H1 (cell line): ENCODE data around the gene CHMP6. TPM values are rescaled to one million over a fixed set of nuclear protein-coding genes. Genes with fewer than 3 reads are reported as not detected.
A peak's percentile ranks its signal among the peaks of the same experiment; 100 is the strongest.

ENCODE experiments used
- CTCF ChIA-PET: fragments of 300-600 bp; sonication (Branson Sonifier 250); formaldehyde crosslinking; loops from one replicate; lab custom pipeline; 2021; ENCODE audit not compliant: partially characterized antibody; lab: Charles Lee
- POLR2A ChIA-PET: fragments of 300-600 bp; sonication (Branson Sonifier 250); formaldehyde crosslinking; loops from one replicate; lab custom pipeline; 2021; ENCODE audit warnings: inconsistent platforms; ENCODE audit not compliant: partially characterized antibody; lab: Charles Lee
- DNase-seq, 2 experiments: peaks; one replicate each; pipeline versions ENCODE4 v3.0.0 to v3.0.0-alpha.2; 2010 to 2022; ENCODE audit warnings: low spot score in 2 of 2, low read depth in 1 of 2, mixed read lengths in 1 of 2
- FAIRE-seq: peaks from 2 replicates; lab custom pipeline; 2011; peaks lifted over from hg19 to GRCh38; lab: Jason Lieb, UNC
- H2AFZ ChIP-seq: 2 replicates; pipeline ENCODE4 v1.8.1; 2012; ENCODE audit warnings: low read length, inconsistent platforms
- H2AK5ac ChIP-seq: 2 replicates; pipeline ENCODE4 v1.6.1; 2013; ENCODE audit warnings: low read depth, low read length
- H2BK120ac ChIP-seq: replicated peaks from 2 replicates; pipeline ENCODE3; 2013; ENCODE audit warnings: low read depth, low read length, inconsistent platforms
- H2BK12ac ChIP-seq: 2 replicates; pipeline ENCODE4 v1.6.1; 2013; ENCODE audit warnings: low read depth, low read length
- H2BK15ac ChIP-seq: 2 replicates; pipeline ENCODE4 v1.6.1; 2013; ENCODE audit warnings: low read length
- H2BK20ac ChIP-seq: 2 replicates; pipeline ENCODE4 v1.6.1; 2013; ENCODE audit warnings: low read length
- H2BK5ac ChIP-seq: 2 replicates; pipeline ENCODE4 v1.6.1; 2013; ENCODE audit warnings: low read depth, low read length
- H3K14ac ChIP-seq: 2 replicates; pipeline ENCODE4 v1.6.1; 2013; ENCODE audit warnings: inconsistent platforms; ENCODE audit not compliant: insufficient read length
- H3K18ac ChIP-seq: 2 replicates; pipeline ENCODE4 v1.6.1; 2013; ENCODE audit warnings: low read length; ENCODE audit errors: extremely low read depth
- H3K23ac ChIP-seq: 2 replicates; pipeline ENCODE4 v1.6.1; 2013; ENCODE audit warnings: inconsistent platforms; ENCODE audit not compliant: insufficient read length
- H3K23me2 ChIP-seq: 2 replicates; pipeline ENCODE4 v1.6.1; 2013; ENCODE audit warnings: low read depth, low read length
- H3K27ac ChIP-seq: 2 replicates; pipeline ENCODE4 v1.6.1; 2011; ENCODE audit warnings: low read depth, low read length, inconsistent platforms
- H3K27me3 ChIP-seq, 4 experiments: replicated peaks in 1 of 4; 1 replicate in 1 of 4; 2 replicates in 3 of 4; pipeline versions ENCODE4 v1.6.1 to v1.8.1; 2011 to 2013; ENCODE audit warnings: low read length in 3 of 4, mild to moderate bottlenecking in 3 of 4, inconsistent platforms in 2 of 4, mixed read lengths in 2 of 4, moderate library complexity in 1 of 4; ENCODE audit not compliant: control insufficient read depth in 3 of 4, insufficient read depth in 3 of 4; ENCODE audit errors: extremely low read depth in 1 of 4
- H3K36me3 ChIP-seq, 4 experiments: 2 replicates each; pipeline versions ENCODE4 v1.6.1 to v1.8.1; 2011 to 2013; ENCODE audit warnings: mild to moderate bottlenecking in 4 of 4, low read length in 3 of 4, moderate library complexity in 2 of 4, control low read depth in 1 of 4, inconsistent platforms in 1 of 4; ENCODE audit not compliant: insufficient read depth in 4 of 4, control insufficient read depth in 2 of 4
- H3K4ac ChIP-seq: replicated peaks from 2 replicates; pipeline ENCODE3; 2013; ENCODE audit warnings: low read length, low read depth, mixed read lengths, inconsistent platforms; ENCODE audit not compliant: insufficient read length
- H3K4me1 ChIP-seq, 4 experiments: replicated peaks in 1 of 4; 1 replicate in 1 of 4; 2 replicates in 3 of 4; pipeline versions ENCODE4 v1.6.1 to v1.8.1; 2011 to 2013; ENCODE audit warnings: low read length in 3 of 4, inconsistent platforms in 2 of 4, mixed read lengths in 1 of 4; ENCODE audit not compliant: insufficient read depth in 4 of 4, control insufficient read depth in 3 of 4
- H3K4me2 ChIP-seq, 2 experiments: 2 replicates each; pipeline versions ENCODE4 v1.6.1 to v1.8.1; 2011 to 2013; ENCODE audit warnings: low read depth in 2 of 2, low read length in 2 of 2, control low read depth in 1 of 2, inconsistent platforms in 1 of 2, mild to moderate bottlenecking in 1 of 2; ENCODE audit not compliant: insufficient read depth in 1 of 2
- H3K4me3 ChIP-seq, 4 experiments: fragments of 200-600, 300-600 bp in 1 of 4; sonication (generic), shearing (Covaris generic), sonication (Bioruptor Twin) in 1 of 4; 2 replicates each; pipeline versions ENCODE4 v1.5.1 to v1.8.1; 2011 to 2016; ENCODE audit warnings: low read length in 4 of 4, low read depth in 3 of 4, control low read depth in 2 of 4, inconsistent platforms in 2 of 4, mild to moderate bottlenecking in 2 of 4, mixed read lengths in 1 of 4, moderate library complexity in 1 of 4; ENCODE audit not compliant: insufficient read depth in 2 of 4; ENCODE audit errors: extremely low read depth in 1 of 4
- H3K56ac ChIP-seq: replicated peaks from 2 replicates; pipeline ENCODE3; 2013; ENCODE audit warnings: low read depth, mild to moderate bottlenecking, mixed read lengths, low read length, inconsistent platforms; ENCODE audit not compliant: insufficient read length
- H3K79me1 ChIP-seq: 2 replicates; pipeline ENCODE4 v1.6.1; 2013; ENCODE audit warnings: low read depth, low read length, control low read depth
- H3K79me2 ChIP-seq, 2 experiments: 2 replicates each; pipeline versions ENCODE4 v1.6.1 to v1.8.1; 2012 to 2013; ENCODE audit warnings: low read length in 2 of 2, mild to moderate bottlenecking in 2 of 2, inconsistent platforms in 1 of 2; ENCODE audit not compliant: insufficient read depth in 2 of 2, control insufficient read depth in 1 of 2
- H3K9ac ChIP-seq, 4 experiments: replicated peaks in 1 of 4; 1 replicate in 1 of 4; 2 replicates in 3 of 4; pipeline versions ENCODE4 v1.6.1 to v1.8.1; 2011 to 2013; ENCODE audit warnings: low read depth in 3 of 4, low read length in 3 of 4, control low read depth in 2 of 4, mild to moderate bottlenecking in 2 of 4, moderate library complexity in 2 of 4, inconsistent platforms in 1 of 4; ENCODE audit errors: extremely low read depth in 1 of 4
- H3K9me3 ChIP-seq, 2 experiments: 2 replicates each; pipeline versions ENCODE4 v1.6.1 to v1.8.1; 2012 to 2013; ENCODE audit warnings: mild to moderate bottlenecking in 2 of 2, moderate library complexity in 2 of 2, control low read depth in 1 of 2, inconsistent platforms in 1 of 2, low read depth in 1 of 2, low read length in 1 of 2, mixed read lengths in 1 of 2; ENCODE audit not compliant: insufficient read depth in 2 of 2
- H4K20me1 ChIP-seq, 2 experiments: replicated peaks in 1 of 2; 2 replicates each; pipeline versions ENCODE3 to v1.8.1; 2011 to 2013; ENCODE audit warnings: inconsistent platforms in 2 of 2, low read length in 2 of 2, mild to moderate bottlenecking in 1 of 2; ENCODE audit not compliant: insufficient read depth in 2 of 2, control insufficient read depth in 1 of 2
- H4K5ac ChIP-seq: 2 replicates; pipeline ENCODE4 v1.6.1; 2013; ENCODE audit warnings: low read length, low read depth, mixed read lengths, inconsistent platforms; ENCODE audit not compliant: insufficient read length
- H4K8ac ChIP-seq: 2 replicates; pipeline ENCODE4 v1.8.0; 2013; ENCODE audit warnings: mild to moderate bottlenecking, moderate library complexity, low read length, inconsistent platforms; ENCODE audit not compliant: insufficient read depth; ENCODE audit errors: extremely low read depth
- H4K91ac ChIP-seq: replicated peaks from 2 replicates; pipeline ENCODE3; 2013; ENCODE audit warnings: low read length, mixed read lengths, inconsistent platforms; ENCODE audit not compliant: insufficient read length
- BACH1 ChIP-seq: IDR thresholded peaks from 2 replicates; pipeline ENCODE4 v1.6.1; 2012; ENCODE audit warnings: low read length, improper control_type of control experiment
- CREB1 ChIP-seq: IDR thresholded peaks from 2 replicates; pipeline ENCODE4 v1.6.1; 2012; ENCODE audit warnings: inconsistent platforms
- EP300 ChIP-seq, 2 experiments: IDR thresholded peaks; 1 replicate in 1 of 2; 2 replicates in 1 of 2; pipeline ENCODE4 v1.6.1; 2011 to 2012; ENCODE audit warnings: low read depth in 2 of 2, low read length in 2 of 2, mild to moderate bottlenecking in 2 of 2, borderline replicate concordance in 1 of 2, inconsistent platforms in 1 of 2, moderate library complexity in 1 of 2
- FOSL1 ChIP-seq: IDR thresholded peaks from 2 replicates; pipeline ENCODE4 v1.6.1; 2011; ENCODE audit warnings: mild to moderate bottlenecking, low read depth, low read length, moderate library complexity; ENCODE audit not compliant: insufficient read depth
- NRF1 ChIP-seq: IDR thresholded peaks from 2 replicates; pipeline ENCODE4 v1.6.1; 2011; ENCODE audit warnings: mild to moderate bottlenecking, low read depth, low read length, improper control_type of control experiment
- SAP30 ChIP-seq: fragments of 300-600 bp; sonication (generic); IDR thresholded peaks from 2 replicates; pipeline ENCODE4 v1.7.1; 2012; ENCODE audit warnings: low read length, moderate library complexity, mild to moderate bottlenecking, inconsistent platforms; ENCODE audit not compliant: insufficient read depth, insufficient replicate concordance
- SIRT6 ChIP-seq: IDR thresholded peaks from one replicate; pipeline ENCODE4 v1.7.1; 2012; ENCODE audit warnings: low read length, inconsistent platforms
- SUZ12 ChIP-seq: fragments of 200-600 bp; sonication (generic); IDR thresholded peaks from 2 replicates; pipeline ENCODE4 v1.6.1; 2012; ENCODE audit warnings: mild to moderate bottlenecking, inconsistent platforms, low read length, moderate library complexity, mixed read lengths
- YY1 ChIP-seq: IDR thresholded peaks from 2 replicates; pipeline ENCODE4 v1.6.1; 2011; ENCODE audit warnings: low read depth, mild to moderate bottlenecking, low read length
- WGBS, 2 experiments: shearing (Covaris generic) in 1 of 2; methylation state at CpG; one replicate each; pipeline versions ENCODE4 v1.1.6 to v1.1.7; 2013 to 2015; ENCODE audit warnings: low lambda C conversion rate in 2 of 2, mixed read lengths in 2 of 2, inconsistent platforms in 1 of 2, low coverage in 1 of 2, missing lambda C conversion rate in 1 of 2; ENCODE audit not compliant: insufficient replicate concordance in 2 of 2, insufficient coverage in 1 of 2, insufficient read length in 1 of 2; ENCODE audit errors: extremely low coverage in 1 of 2, missing lambda C conversion rate in 1 of 2; 5-methylcytosine and 5-hydroxymethylcytosine counted together
- polyA plus RNA-seq, 7 experiments: library from polyadenylated mRNA; depleted of rRNA in 3 of 7; stranded (reverse) in 5 of 7; unstranded in 2 of 7; fragments of >200 nt in 5 of 7; fragments of 200-250 nt in 2 of 7; gene quantifications; 1 replicate in 5 of 7; 2 replicates in 1 of 7; 4 replicates in 1 of 7; pipeline versions ENCODE4 v1.2.1 to v1.2.3, GENCODE V29; 2011 to 2013; ENCODE audit warnings: missing spikeins in 2 of 7, mixed read lengths in 2 of 7
- total RNA-seq: library from RNA; stranded (reverse); fragmentation: NEBNext Ultra II Directional; extraction: Animal tissue kit (Norgen Biotek cat#: 25700); gene quantifications from 2 replicates; pipeline ENCODE4 v1.2.1, GENCODE V29; 2021
- TF ChIP-seq, protein P1 (sequence below): IDR thresholded peaks from 2 replicates; pipeline ENCODE4 v1.6.1; 2012; ENCODE audit warnings: low read length, inconsistent platforms

The CHMP6 gene
- total and polyA plus RNA-seq, 2 of the 8 experiments (the other 6 are each of a cell fraction or from before 2014, with no cell fraction given): 15.7 to 24.3 TPM

GRCh38 chr17:81033535-81034167, 42.0 kb downstream of the CHMP6 start:
- Histone ChIP-seq H3K4me2 (peak overlapping the region; percentile 76 to 77), H3K23ac (no peak overlapping the region), H3K4me3 (peak overlapping the region; percentile 57 to 97 (median 68)), H3K4me1 (peaks cover 0 to 19% (median 9%) of the 10 kb centered on the region in 4 experiments; a peak in 5 of 7 replicates), H3K9ac (no peak overlapping the region), H4K20me1 (peaks cover 5 to 23% of the 10 kb centered on the region in 2 experiments), H3K14ac (no peak overlapping the region), H4K5ac (no peak overlapping the region), H3K9me3 (no peaks in the 10 kb centered on the region), H3K23me2 (peaks cover 10% of the 10 kb centered on the region; the same call in 1 of the 2 replicates), H2BK15ac (peak overlapping the region; percentile 29; the same call in 1 of the 2 replicates), H3K27ac (no peak overlapping the region), H2BK20ac (no peak overlapping the region), H2BK120ac (no peak overlapping the region), H2AK5ac (no peak overlapping the region), H3K18ac (no peak overlapping the region), H2AFZ (no peak overlapping the region), H4K8ac (no peak overlapping the region), H2BK12ac (no peak overlapping the region), H3K56ac (no peak overlapping the region), H3K4ac (no peak overlapping the region), H4K91ac (no peak overlapping the region), H3K79me2 (peaks cover 0 to 22% of the 10 kb centered on the region in 2 experiments; a peak in 2 of 4 replicates), H3K36me3 (no peaks in the 10 kb centered on the region), H2BK5ac (no peak overlapping the region), H3K79me1 (0 out of 2 replicates have a peak, but pooled peaks cover 2% of the 10 kb centered on the region), H3K27me3 (peaks cover 0 to 11% (median 5%) of the 10 kb centered on the region in 4 experiments; a peak in 5 of 7 replicates)
- 53% methylated on average over 22 of the region's 22 CpGs; no CpG with 5 or more reads in 1 of the 2 experiments for WGBS, 2 experiments
- no peak for TF ChIP-seq EP300 (IDR thresholded peaks at IDR 0.05; ENCODE audit: borderline replicate concordance in 1 of 2, low read depth in 2 of 2, low read length in 2 of 2)
- no peak for TF ChIP-seq BACH1
- no peak for TF ChIP-seq SAP30
- no peak for TF ChIP-seq SUZ12
- TF ChIP-seq, protein P1, sequence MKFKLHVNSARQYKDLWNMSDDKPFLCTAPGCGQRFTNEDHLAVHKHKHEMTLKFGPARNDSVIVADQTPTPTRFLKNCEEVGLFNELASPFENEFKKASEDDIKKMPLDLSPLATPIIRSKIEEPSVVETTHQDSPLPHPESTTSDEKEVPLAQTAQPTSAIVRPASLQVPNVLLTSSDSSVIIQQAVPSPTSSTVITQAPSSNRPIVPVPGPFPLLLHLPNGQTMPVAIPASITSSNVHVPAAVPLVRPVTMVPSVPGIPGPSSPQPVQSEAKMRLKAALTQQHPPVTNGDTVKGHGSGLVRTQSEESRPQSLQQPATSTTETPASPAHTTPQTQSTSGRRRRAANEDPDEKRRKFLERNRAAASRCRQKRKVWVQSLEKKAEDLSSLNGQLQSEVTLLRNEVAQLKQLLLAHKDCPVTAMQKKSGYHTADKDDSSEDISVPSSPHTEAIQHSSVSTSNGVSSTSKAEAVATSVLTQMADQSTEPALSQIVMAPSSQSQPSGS: no peak
- no peak for TF ChIP-seq SIRT6
- no peak for TF ChIP-seq YY1
- no peak for TF ChIP-seq CREB1
- no peak for TF ChIP-seq FOSL1
- TF ChIP-seq NRF1: no peak
- ChIA-PET CTCF (interaction anchor here (0.7 to 3.0 kb wide), 10 partner anchors 10 to 1288 kb away, joined by 3 to 14 read pairs (median 4); no protein-coding TSS in a partner anchor), POLR2A (interaction anchor here (0.6 to 5.9 kb wide), 9 partner anchors 8 to 171 kb away, joined by 3 to 41 read pairs (median 5); no protein-coding TSS in a partner anchor)
- no peak for FAIRE-seq
- DNase-seq: no peak
